WTC11 (cell line): Measurements from ENCODE around the gene MXRA8. TPM values are rescaled to one million over a fixed set of nuclear protein-coding genes. Genes with fewer than 3 reads are reported as not detected.

Experiments used
- ATAC-seq: fragments of 200-7000 bp; cut with Tn5 transposase; 2 replicates; pipeline ENCODE4 v1.10.0; 2021; ENCODE audit warnings: mild to moderate bottlenecking, moderate library complexity
- CTCF ChIA-PET: fragments of 300-600 bp; sonication (Branson Sonifier 250); formaldehyde crosslinking; loops from one replicate; lab custom pipeline; 2021; ENCODE audit warnings: antibody characterized with exemption; lab: Charles Lee
- POLR2A ChIA-PET: fragments of 350-600 bp; sonication (Branson Sonifier 250); formaldehyde crosslinking; loops from one replicate; lab custom pipeline; 2021; ENCODE audit warnings: antibody characterized with exemption; lab: Charles Lee
- DNase-seq: peaks from one replicate; pipeline ENCODE4 v3.0.0; 2021; ENCODE audit warnings: low spot score
- H3K27ac Mint-ChIP-seq: 2 replicates; pipeline ENCODE4 v1.8.0; 2021; ENCODE audit warnings: mixed read lengths
- H3K27me3 Mint-ChIP-seq: 2 replicates; pipeline ENCODE4 v1.8.0; 2021; ENCODE audit warnings: low read depth, mild to moderate bottlenecking, moderate library complexity, mixed read lengths
- H3K36me3 Mint-ChIP-seq: 2 replicates; pipeline ENCODE4 v1.8.0; 2021; ENCODE audit warnings: mixed read lengths
- H3K4me1 Mint-ChIP-seq: 2 replicates; pipeline ENCODE4 v1.8.0; 2022; ENCODE audit warnings: mixed read lengths
- H3K4me3 Mint-ChIP-seq: 2 replicates; pipeline ENCODE4 v1.8.0; 2021; ENCODE audit warnings: mild to moderate bottlenecking, moderate library complexity, mixed read lengths
- H3K9me3 Mint-ChIP-seq: 2 replicates; pipeline ENCODE4 v1.8.0; 2021; ENCODE audit warnings: mixed read lengths
- ATF3 ChIP-seq: sonication (generic); formaldehyde crosslinking; conservative IDR thresholded peaks from 2 replicates; pipeline ENCODE4 v1.8.1; 2022; ENCODE audit warnings: mild to moderate bottlenecking, missing genetic modification reagents
- CDX4 ChIP-seq: fragments of 250-450 bp; sonication (Bioruptor Pico); IDR thresholded peaks from 2 replicates; pipeline ENCODE4 v1.9.0; 2021; ENCODE audit warnings: moderate library complexity, mild to moderate bottlenecking, inconsistent platforms, borderline replicate concordance
- CREB1 ChIP-seq: sonication (generic); formaldehyde crosslinking; IDR thresholded peaks from 2 replicates; pipeline ENCODE4 v1.8.0; 2023; ENCODE audit warnings: mild to moderate bottlenecking, missing genetic modification reagents
- E2F5 ChIP-seq: sonication (generic); formaldehyde crosslinking; IDR thresholded peaks from 2 replicates; pipeline ENCODE4 v1.8.1; 2022; ENCODE audit warnings: mild to moderate bottlenecking, moderate library complexity, missing genetic modification reagents
- EMX1 ChIP-seq: fragments of 250-450 bp; sonication (Bioruptor Pico); IDR thresholded peaks from 2 replicates; pipeline ENCODE4 v1.8.0; 2021; ENCODE audit warnings: mild to moderate bottlenecking
- ERG ChIP-seq: fragments of 250-450 bp; sonication (Bioruptor Pico); IDR thresholded peaks from 2 replicates; pipeline ENCODE4 v1.8.0; 2021; ENCODE audit warnings: mild to moderate bottlenecking
- ESRRA ChIP-seq: sonication (generic); formaldehyde crosslinking; IDR thresholded peaks from 2 replicates; pipeline ENCODE4 v1.8.1; 2022; ENCODE audit warnings: mild to moderate bottlenecking, missing genetic modification reagents, borderline replicate concordance
- ETV6 ChIP-seq: sonication (generic); formaldehyde crosslinking; IDR thresholded peaks from 2 replicates; pipeline ENCODE4 v1.8.1; 2022; ENCODE audit warnings: mild to moderate bottlenecking, missing genetic modification reagents
- FOXK1 ChIP-seq: sonication (generic); formaldehyde crosslinking; IDR thresholded peaks from 2 replicates; pipeline ENCODE4 v1.8.0; 2022; ENCODE audit warnings: mild to moderate bottlenecking, moderate library complexity, missing genetic modification reagents
- FOXP1 ChIP-seq: sonication (generic); formaldehyde crosslinking; IDR thresholded peaks from 2 replicates; pipeline ENCODE4 v1.8.0; 2022; ENCODE audit warnings: missing genetic modification reagents, mild to moderate bottlenecking, moderate library complexity, borderline replicate concordance
- GRHL2 ChIP-seq: fragments of 250-450 bp; sonication (Bioruptor Pico); IDR thresholded peaks from 2 replicates; pipeline ENCODE4 v1.8.0; 2022; ENCODE audit warnings: mild to moderate bottlenecking, moderate library complexity; ENCODE audit not compliant: insufficient replicate concordance, severe bottlenecking
- JUN ChIP-seq: sonication (generic); formaldehyde crosslinking; IDR thresholded peaks from 2 replicates; pipeline ENCODE4 v1.8.0; 2023; ENCODE audit warnings: mild to moderate bottlenecking, missing genetic modification reagents
- MAX ChIP-seq: sonication (generic); formaldehyde crosslinking; IDR thresholded peaks from 2 replicates; pipeline ENCODE4 v1.8.0; 2022; ENCODE audit warnings: mild to moderate bottlenecking, missing genetic modification reagents
- MYBL2 ChIP-seq: sonication (generic); formaldehyde crosslinking; IDR thresholded peaks from 2 replicates; pipeline ENCODE4 v1.8.1; 2023; ENCODE audit warnings: mild to moderate bottlenecking, moderate library complexity, missing genetic modification reagents
- NR1H2 ChIP-seq: sonication (generic); formaldehyde crosslinking; IDR thresholded peaks from 2 replicates; pipeline ENCODE4 v1.9.0; 2021; ENCODE audit warnings: mild to moderate bottlenecking, moderate library complexity, missing genetic modification reagents
- NR2C2 ChIP-seq: sonication (generic); formaldehyde crosslinking; IDR thresholded peaks from 2 replicates; pipeline ENCODE4 v1.8.0; 2022; ENCODE audit warnings: mild to moderate bottlenecking, missing genetic modification reagents
- NR3C1 ChIP-seq: sonication (generic); formaldehyde crosslinking; conservative IDR thresholded peaks from 2 replicates; pipeline ENCODE4 v1.8.1; 2023; ENCODE audit warnings: low read depth, mild to moderate bottlenecking, missing genetic modification reagents
- SMAD3 ChIP-seq: sonication (generic); formaldehyde crosslinking; IDR thresholded peaks from 2 replicates; pipeline ENCODE4 v1.8.0; 2022; ENCODE audit warnings: missing genetic modification reagents, mild to moderate bottlenecking, borderline replicate concordance
- SOX15 ChIP-seq: fragments of 250-450 bp; sonication (Bioruptor Pico); IDR thresholded peaks from 2 replicates; pipeline ENCODE4 v1.9.0; 2021; ENCODE audit warnings: mild to moderate bottlenecking
- STAT6 ChIP-seq: sonication (generic); formaldehyde crosslinking; conservative IDR thresholded peaks from 2 replicates; pipeline ENCODE4 v1.8.1; 2023; ENCODE audit warnings: mild to moderate bottlenecking, low read depth, missing genetic modification reagents, moderate library complexity
- TEAD1 ChIP-seq: sonication (generic); formaldehyde crosslinking; IDR thresholded peaks from 2 replicates; pipeline ENCODE4 v1.8.0; 2022; ENCODE audit warnings: mild to moderate bottlenecking, missing genetic modification reagents
- TEAD4 ChIP-seq: sonication (generic); formaldehyde crosslinking; IDR thresholded peaks from 2 replicates; pipeline ENCODE4 v1.8.0; 2022; ENCODE audit warnings: mild to moderate bottlenecking, missing genetic modification reagents
- USF1 ChIP-seq: sonication (generic); formaldehyde crosslinking; IDR thresholded peaks from 2 replicates; pipeline ENCODE4 v1.8.0; 2022; ENCODE audit warnings: mild to moderate bottlenecking, missing genetic modification reagents
- USF2 ChIP-seq: sonication (generic); formaldehyde crosslinking; IDR thresholded peaks from 2 replicates; pipeline ENCODE4 v1.8.1; 2023; ENCODE audit warnings: mild to moderate bottlenecking, missing genetic modification reagents, moderate library complexity
- ZNF263 ChIP-seq: sonication (generic); formaldehyde crosslinking; IDR thresholded peaks from 2 replicates; pipeline ENCODE4 v1.8.1; 2022; ENCODE audit warnings: low read depth, mild to moderate bottlenecking, moderate library complexity, missing genetic modification reagents
- total RNA-seq: library from RNA; stranded (reverse); gene quantifications from 3 replicates; pipeline ENCODE4 v1.2.3, GENCODE V29; 2021

Gene MXRA8
- total RNA-seq, 1 experiment from 2014 or later, result 6.7 TPM

- TF ChIP-seq CDX4, result no peak
- TF ChIP-seq SOX15 (CRISPR knock-in tag), result no peak
- no peak for TF ChIP-seq EMX1
- TF ChIP-seq TEAD1, result no peak
- no peak for TF ChIP-seq TEAD4 (CRISPR knock-in tag)
- no peak for TF ChIP-seq MAX
- no peak for TF ChIP-seq ZNF263 (CRISPR knock-in tag)
Measured at GRCh38 chr1:1310109-1310385, 48.3 kb downstream of the MXRA8 start (continued).

GRCh38 chr1:1309251-1310108 is 48.9 kb downstream of the MXRA8 start:
- Mint-ChIP-seq H3K27ac (no peak overlapping the region), H3K4me1 (peaks cover 20% of the 10 kb centered on the region), H3K36me3 (peaks cover 13% of the 10 kb centered on the region), H3K9me3 (no peaks in the 10 kb centered on the region), H3K27me3 (peaks cover 6% of the 10 kb centered on the region; the same call in 1 of the 2 replicates), H3K4me3 (peak overlapping the region; percentile 70)
- DNase-seq (no peak), ATAC-seq (peak; percentile 2)
- POLR2A ChIA-PET, result interaction anchor here (0.6 to 1.2 kb wide), 3 partner anchors 66 to 295 kb away, joined by 3 read pairs; partner anchors contain the start of gene AURKAIP1
- CTCF ChIA-PET, result interaction anchor here (1.8 to 3.2 kb wide), 2 partner anchors 9 to 18 kb away, joined by 6 to 17 read pairs; no protein-coding TSS in a partner anchor
- TF ChIP-seq MYBL2, result peak; percentile 13; the same call in 1 of the 2 replicates
- no peak for TF ChIP-seq FOXP1 (CRISPR knock-in tag)
- TF ChIP-seq NR3C1 (CRISPR knock-in tag), result no peak
- no peak for TF ChIP-seq ATF3
- TF ChIP-seq CREB1, result no peak
- 0 out of 2 replicates have a peak, but pooled peaks have one; percentile 24 for TF ChIP-seq FOXK1 (CRISPR knock-in tag)
- TF ChIP-seq ESRRA (CRISPR knock-in tag), result no peak
- TF ChIP-seq E2F5, result no peak
- TF ChIP-seq NR1H2 (CRISPR knock-in tag), result no peak
- no peak for TF ChIP-seq GRHL2
- TF ChIP-seq MAX, result peak; percentile 59
- TF ChIP-seq CDX4, result no peak
- no peak for TF ChIP-seq SMAD3 (CRISPR knock-in tag)
- no peak for TF ChIP-seq STAT6 (CRISPR knock-in tag)
- TF ChIP-seq ERG (CRISPR knock-in tag), result no peak
- peak; percentile 92 for TF ChIP-seq USF2
- peak; percentile 94 for TF ChIP-seq USF1 (CRISPR knock-in tag)
- no peak for TF ChIP-seq JUN
- TF ChIP-seq ETV6 (CRISPR knock-in tag), result no peak
- no peak for TF ChIP-seq NR2C2 (CRISPR knock-in tag)
- TF ChIP-seq EMX1, result no peak
